OCI-LY1 (cell line): ENCODE measurements around the gene DHFR.
"Not testable (repeated sequence)": the region's sequence is repeated elsewhere in the genome, so short reads cannot be mapped to it uniquely, and the experiment has no call there.

ENCODE experiments used
- EZH2 ChIP-seq: fragments of 200-600 bp; sonication (generic), shearing (Covaris generic); IDR thresholded peaks from 2 replicates; pipeline ENCODE4 v1.8.0; 2017; ENCODE audit warnings: borderline replicate concordance, mixed run types, mild to moderate bottlenecking, antibody characterized with exemption, low read length, moderate library complexity, mixed read lengths
- TF ChIP-seq, protein P1 (sequence below): fragments of 200-600 bp; sonication (generic), shearing (Covaris generic); IDR thresholded peaks from 2 replicates; pipeline ENCODE4 v1.5.1; 2017; ENCODE audit warnings: mild to moderate bottlenecking, antibody characterized with exemption, low read length, moderate library complexity, mixed read lengths

DNA sequence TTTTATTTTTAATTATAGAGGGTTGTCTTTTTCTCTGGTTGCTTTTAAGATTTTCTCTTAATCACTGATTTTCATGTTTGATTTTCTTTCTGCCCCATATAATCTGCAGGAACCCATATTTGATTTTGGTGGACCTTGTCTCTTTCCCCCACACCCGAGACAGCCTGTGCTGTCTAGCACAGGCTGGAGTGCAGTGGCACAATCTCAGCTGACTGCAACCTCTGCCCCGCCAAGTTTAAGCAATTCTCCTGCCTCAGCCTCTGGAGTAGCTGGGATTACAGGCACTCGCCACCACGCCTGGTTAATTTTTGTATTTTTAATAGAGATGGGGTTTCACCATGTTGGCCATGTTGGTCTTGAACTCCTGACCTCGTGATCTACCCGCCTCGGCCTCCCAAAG lies 5.9 kb upstream of the DHFR start:
- TF ChIP-seq, protein P1, sequence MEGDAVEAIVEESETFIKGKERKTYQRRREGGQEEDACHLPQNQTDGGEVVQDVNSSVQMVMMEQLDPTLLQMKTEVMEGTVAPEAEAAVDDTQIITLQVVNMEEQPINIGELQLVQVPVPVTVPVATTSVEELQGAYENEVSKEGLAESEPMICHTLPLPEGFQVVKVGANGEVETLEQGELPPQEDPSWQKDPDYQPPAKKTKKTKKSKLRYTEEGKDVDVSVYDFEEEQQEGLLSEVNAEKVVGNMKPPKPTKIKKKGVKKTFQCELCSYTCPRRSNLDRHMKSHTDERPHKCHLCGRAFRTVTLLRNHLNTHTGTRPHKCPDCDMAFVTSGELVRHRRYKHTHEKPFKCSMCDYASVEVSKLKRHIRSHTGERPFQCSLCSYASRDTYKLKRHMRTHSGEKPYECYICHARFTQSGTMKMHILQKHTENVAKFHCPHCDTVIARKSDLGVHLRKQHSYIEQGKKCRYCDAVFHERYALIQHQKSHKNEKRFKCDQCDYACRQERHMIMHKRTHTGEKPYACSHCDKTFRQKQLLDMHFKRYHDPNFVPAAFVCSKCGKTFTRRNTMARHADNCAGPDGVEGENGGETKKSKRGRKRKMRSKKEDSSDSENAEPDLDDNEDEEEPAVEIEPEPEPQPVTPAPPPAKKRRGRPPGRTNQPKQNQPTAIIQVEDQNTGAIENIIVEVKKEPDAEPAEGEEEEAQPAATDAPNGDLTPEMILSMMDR = not testable (repeated sequence)
- TF ChIP-seq EZH2 = not testable (repeated sequence)
